NCI-H146 (cell line): ENCODE measurements around the gene EPHB2.

Experiments used
- DNase-seq: peaks from one replicate; lab custom pipeline; 2025; lab: John Stamatoyannopoulos, UW

EPHB2 gene

GRCh38 chr1:22801761-22802160 is 91.1 kb downstream of the EPHB2 start:
- DNase-seq = no peak

DNA sequence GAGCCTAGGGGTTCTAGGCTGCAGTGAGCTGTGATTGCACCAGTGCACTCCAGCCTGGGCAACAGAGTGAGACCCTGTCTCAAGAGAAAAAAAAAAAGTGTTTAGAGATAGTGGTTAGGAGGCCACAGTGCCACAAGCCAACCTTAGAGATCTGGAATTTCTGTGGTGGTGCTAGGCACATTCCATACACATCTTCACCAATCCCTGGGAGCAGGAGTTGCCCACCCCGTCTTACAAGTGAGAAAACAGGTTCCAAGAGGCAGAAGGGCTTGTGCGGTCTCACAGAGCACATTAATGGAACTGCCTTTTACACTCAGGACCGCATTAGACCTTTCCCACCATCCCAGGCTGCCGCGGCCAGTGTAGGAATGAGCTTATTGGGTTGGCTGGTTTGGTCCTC is 93.2 kb downstream of the EPHB2 start:
- DNase-seq = no peak

DNA sequence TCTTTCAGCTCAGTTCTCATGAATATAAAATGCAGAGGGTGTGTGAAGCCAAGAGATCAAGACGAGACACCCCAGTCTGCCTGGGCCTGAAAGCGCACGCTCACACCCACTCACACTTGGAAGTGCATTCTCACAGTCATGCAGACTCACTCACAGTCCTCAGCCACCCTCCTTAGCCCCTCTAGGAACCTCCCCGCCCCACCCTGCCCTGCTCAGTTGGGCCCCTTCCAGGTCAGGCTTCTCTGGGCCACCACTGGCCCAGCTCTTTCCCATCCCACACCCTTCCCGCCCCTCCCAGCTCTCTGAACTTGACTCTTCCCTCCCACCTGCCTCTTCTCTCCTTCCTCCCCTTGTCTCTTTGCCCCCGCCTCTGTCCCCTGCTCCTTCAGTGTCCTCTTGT is 93.8 kb downstream of the EPHB2 start:
- no peak for DNase-seq

DNA sequence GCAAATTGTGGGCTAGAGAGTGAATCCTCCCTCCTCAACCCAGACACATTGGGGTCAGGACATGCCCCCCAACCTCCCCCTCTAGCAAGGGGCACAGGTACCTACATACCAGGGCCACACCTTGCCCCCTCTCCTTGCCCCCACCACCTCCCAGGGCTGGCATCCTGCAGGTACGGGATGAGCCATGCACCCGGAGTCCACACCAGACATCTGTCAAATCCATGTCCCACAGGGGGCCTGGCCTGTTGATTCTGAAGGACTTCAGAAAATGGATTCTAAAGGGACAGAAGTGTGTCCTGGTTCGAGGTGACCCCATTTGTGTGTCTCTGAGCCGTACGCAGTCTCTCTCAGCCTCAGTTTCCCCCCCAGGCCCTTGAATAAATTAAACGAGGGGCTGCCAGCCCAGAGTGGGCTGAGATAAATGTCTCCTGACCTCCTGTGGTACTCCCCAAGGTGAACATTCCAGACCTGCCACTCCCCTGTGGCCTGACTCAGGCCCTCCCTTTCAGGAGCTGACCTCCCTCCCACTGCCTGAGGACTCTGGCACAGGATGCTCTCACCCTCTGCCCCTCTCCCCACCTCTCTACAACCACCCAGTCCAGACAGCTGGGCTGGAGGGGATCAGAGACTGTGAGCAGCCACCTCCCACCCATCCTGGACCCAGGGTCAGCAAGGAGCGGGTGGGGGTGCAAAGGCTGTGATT is 94.5 kb downstream of the EPHB2 start:
- DNase-seq = no peak

- peak; percentile 58 for DNase-seq
Measured at GRCh38 chr1:22805672-22806038, 95.0 kb downstream of the EPHB2 start.

- peak; percentile 87 for DNase-seq
Measured at GRCh38 chr1:22806584-22806983, 95.9 kb downstream of the EPHB2 start.

GRCh38 chr1:22807340-22807739 is 96.7 kb downstream of the EPHB2 start:
- no peak for DNase-seq

DNA sequence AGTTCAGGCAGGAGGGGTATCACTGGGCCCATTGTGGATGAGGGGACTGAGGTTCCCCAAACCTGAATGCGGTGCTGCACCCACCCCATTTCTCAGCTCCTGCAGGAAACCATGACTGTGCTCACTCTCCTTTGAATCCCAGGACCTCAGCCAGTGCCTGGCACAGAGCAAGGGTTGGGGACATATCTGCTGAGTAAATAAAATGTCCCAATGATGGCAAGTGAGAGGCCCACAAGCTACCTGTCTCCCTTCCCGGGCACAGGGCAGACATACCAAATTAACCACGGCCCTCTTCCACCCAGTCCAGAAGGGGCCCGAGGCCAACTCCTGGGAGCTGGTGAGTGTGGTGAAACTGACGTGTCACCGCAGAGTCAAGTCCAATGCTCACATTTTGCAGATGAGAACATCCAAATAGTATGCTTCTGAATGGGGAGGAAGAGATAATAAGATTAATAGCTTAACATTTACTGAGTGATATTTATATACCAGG is 97.6 kb downstream of the EPHB2 start:
- DNase-seq = no peak

DNA sequence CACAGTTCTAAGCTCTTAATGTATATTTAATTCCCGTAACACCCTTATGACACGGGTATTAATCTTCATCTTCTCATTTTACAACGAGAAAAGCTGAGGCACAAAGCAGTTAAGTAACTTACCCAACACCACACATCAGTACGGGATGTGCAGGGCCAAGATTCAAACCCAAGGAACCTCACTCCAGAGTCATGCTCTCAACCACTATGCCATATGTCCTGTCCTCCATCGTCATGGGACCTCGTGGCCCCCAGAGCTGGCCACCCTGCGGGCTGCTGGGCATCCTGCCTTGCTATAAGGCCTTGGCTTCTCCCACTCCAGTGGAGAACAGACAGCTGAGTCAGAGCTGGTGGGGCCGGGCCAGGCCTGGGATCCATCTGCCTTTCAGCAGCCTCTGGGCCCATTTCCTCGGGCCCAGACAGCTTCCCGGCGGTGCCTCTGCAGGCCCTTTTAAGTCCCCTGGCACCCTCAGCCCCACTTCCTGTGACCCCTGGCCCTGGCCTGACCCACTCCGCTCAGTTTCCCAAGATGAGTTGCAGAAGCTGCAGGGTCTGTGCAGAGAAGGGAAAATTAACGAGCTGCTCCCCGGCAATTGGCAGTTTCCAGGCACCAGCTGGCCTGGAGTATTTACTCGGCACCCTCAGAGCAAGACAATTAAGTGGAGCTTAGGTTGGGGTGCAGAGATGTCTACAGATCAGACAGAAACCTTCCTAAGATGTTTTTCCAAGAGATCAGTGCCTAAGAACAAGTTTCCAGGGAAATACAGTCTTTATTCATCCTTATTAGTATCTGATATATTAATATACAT is 98.2 kb downstream of the EPHB2 start:
- DNase-seq = no peak

GRCh38 chr1:22809783-22810182 is 99.1 kb downstream of the EPHB2 start:
- no peak for DNase-seq

GRCh38 chr1:22810378-22810777 is 99.7 kb downstream of the EPHB2 start:
- DNase-seq = no peak

- DNase-seq = no peak
Measured at GRCh38 chr1:22812092-22812880, 101.6 kb downstream of the EPHB2 start.

GRCh38 chr1:22812993-22813790 is 102.6 kb downstream of the EPHB2 start:
- no peak for DNase-seq

DNA sequence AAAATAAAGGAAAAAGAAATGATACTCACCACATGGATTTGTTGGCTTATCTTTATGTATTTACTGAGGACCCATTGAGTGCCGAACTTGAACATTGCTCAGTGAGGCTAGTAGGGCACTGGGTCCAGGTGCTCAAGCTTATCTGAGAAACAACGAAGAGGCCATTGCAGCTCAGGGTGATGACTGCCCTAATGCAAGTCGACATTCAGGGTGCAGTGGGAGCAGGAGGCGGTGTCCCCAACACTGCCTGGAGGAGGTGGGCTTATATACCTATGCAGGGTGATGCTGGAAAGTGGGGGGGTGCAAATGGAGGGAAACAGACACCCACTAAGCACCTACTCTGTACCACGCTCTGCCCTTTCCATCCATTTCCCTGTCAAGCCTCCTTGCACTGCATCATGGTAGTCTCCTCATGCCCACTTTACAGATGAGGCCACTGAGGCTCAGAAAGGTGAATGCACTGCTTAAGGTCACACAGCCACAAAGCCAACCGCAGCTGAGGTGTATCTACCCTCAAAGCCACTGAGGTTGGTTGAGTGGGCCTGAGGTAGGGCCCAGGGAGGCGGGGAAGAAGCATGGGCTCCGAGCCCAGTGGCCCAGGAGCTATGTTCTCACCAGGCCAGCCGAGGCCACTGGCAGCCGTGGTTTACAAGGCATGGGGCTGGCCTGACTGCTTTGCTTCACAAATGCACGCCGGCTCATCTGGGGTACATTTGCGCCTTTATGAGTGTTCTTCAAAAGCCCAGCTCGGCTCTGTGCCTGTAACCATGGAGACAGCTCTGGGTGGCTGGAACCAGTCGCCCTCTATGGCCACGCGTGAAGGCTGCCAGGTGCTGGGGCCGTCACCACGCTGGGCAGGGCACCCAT is 103.8 kb downstream of the EPHB2 start:
- no peak for DNase-seq

DNA sequence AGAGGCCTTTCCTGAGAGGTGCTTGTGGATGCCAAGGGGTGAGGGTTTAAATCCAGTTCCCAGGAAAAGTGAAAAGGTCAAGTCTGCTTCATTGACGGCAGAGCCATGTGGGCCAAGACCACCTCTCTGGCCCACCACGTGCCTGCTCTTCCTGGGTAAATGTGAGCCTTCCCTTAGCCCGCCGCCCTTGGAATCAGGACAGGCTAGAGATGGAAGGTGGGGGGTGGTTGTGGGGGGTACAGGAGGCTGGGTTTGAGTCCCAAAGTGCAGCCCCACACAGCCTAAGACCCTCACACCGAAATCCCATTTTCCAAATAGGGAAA is 104.4 kb downstream of the EPHB2 start:
- no peak for DNase-seq

- no peak for DNase-seq
Measured at GRCh38 chr1:22815421-22816066, 104.9 kb downstream of the EPHB2 start.

- DNase-seq = no peak
Measured at GRCh38 chr1:22816067-22816775, 105.6 kb downstream of the EPHB2 start.

GRCh38 chr1:22816803-22817202 is 106.2 kb downstream of the EPHB2 start:
- peak; percentile 56 for DNase-seq

GRCh38 chr1:22817462-22817861 is 106.8 kb downstream of the EPHB2 start:
- no peak for DNase-seq
